Astrocyte (in vitro differentiated cells and primary cell): ENCODE results near the gene PPP2R2D.

Experiments used
- EZH2 ChIP-seq: IDR thresholded peaks from 2 replicates; pipeline ENCODE4 v1.6.1; 2012; ENCODE audit warnings: mild to moderate bottlenecking, low read length, inconsistent platforms; ENCODE audit not compliant: insufficient read depth
- TF ChIP-seq, protein P1 (sequence below): IDR thresholded peaks from 2 replicates; pipeline ENCODE4 v1.5.1; 2011; ENCODE audit warnings: low read depth, mild to moderate bottlenecking, inconsistent platforms, low read length, moderate library complexity; ENCODE audit not compliant: insufficient read depth

GRCh38 chr10:131936736-131937135, 35.9 kb downstream of the PPP2R2D start:
- TF ChIP-seq, protein P1, sequence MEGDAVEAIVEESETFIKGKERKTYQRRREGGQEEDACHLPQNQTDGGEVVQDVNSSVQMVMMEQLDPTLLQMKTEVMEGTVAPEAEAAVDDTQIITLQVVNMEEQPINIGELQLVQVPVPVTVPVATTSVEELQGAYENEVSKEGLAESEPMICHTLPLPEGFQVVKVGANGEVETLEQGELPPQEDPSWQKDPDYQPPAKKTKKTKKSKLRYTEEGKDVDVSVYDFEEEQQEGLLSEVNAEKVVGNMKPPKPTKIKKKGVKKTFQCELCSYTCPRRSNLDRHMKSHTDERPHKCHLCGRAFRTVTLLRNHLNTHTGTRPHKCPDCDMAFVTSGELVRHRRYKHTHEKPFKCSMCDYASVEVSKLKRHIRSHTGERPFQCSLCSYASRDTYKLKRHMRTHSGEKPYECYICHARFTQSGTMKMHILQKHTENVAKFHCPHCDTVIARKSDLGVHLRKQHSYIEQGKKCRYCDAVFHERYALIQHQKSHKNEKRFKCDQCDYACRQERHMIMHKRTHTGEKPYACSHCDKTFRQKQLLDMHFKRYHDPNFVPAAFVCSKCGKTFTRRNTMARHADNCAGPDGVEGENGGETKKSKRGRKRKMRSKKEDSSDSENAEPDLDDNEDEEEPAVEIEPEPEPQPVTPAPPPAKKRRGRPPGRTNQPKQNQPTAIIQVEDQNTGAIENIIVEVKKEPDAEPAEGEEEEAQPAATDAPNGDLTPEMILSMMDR: no peak
- TF ChIP-seq EZH2: no peak
